Vagina (tissue), 2 donors: ENCODE measurements around the gene THSD1. TPM values are rescaled to one million over a fixed set of nuclear protein-coding genes. Genes with fewer than 3 reads are reported as not detected.
A peak's percentile ranks its signal among the peaks of the same experiment; 100 is the strongest.

ENCODE experiments used
- DNase-seq, 2 donors: peaks; one replicate each; pipeline ENCODE4 v3.0.0-alpha.2; 2017; ENCODE audit errors: extremely low spot score in 2 of 2
- H3K27ac ChIP-seq: fragments of 200-600 bp; sonication (generic); one replicate; pipeline ENCODE4 v1.5.1; 2019
- H3K27me3 ChIP-seq: fragments of 200-600 bp; sonication (generic); one replicate; pipeline ENCODE4 v1.5.1; 2019
- H3K36me3 ChIP-seq, 2 donors: fragments of 200-600 bp; sonication (generic); one replicate each; pipeline ENCODE4 v1.5.1; 2017 to 2019
- H3K4me1 ChIP-seq: fragments of 200-600 bp; sonication (generic); one replicate; pipeline ENCODE4 v1.5.1; 2019
- H3K4me3 ChIP-seq, 2 donors: fragments of 200-600 bp; sonication (generic); 1 replicate in 1 of 2; 2 replicates in 1 of 2; pipeline ENCODE4 v1.5.1; 2016 to 2019
- H3K9me3 ChIP-seq: fragments of 200-600 bp; sonication (generic); one replicate; pipeline ENCODE4 v1.5.1; 2019
- CTCF ChIP-seq, 3 experiments: fragments of 450-650 bp in 2 of 3; fragments of 200-600 bp in 1 of 3; sonication (generic) in 1 of 3; IDR thresholded peaks; one replicate each; pipeline ENCODE4 v1.5.1; 2017 to 2019; ENCODE audit warnings: antibody characterized with exemption in 3 of 3, mild to moderate bottlenecking in 2 of 3, moderate library complexity in 2 of 3
- POLR2A ChIP-seq, 2 donors: fragments of 450-650 bp; IDR thresholded peaks; one replicate each; pipeline ENCODE4 v1.6.1; 2017; ENCODE audit warnings: antibody characterized with exemption in 2 of 2, mild to moderate bottlenecking in 2 of 2, moderate library complexity in 2 of 2
- POLR2AphosphoS5 ChIP-seq, 2 donors: sonication (generic); formaldehyde crosslinking; IDR thresholded peaks; one replicate each; pipeline ENCODE4 v1.9.0; 2017; ENCODE audit warnings: antibody characterized with exemption in 2 of 2, mild to moderate bottlenecking in 2 of 2, low read depth in 1 of 2; ENCODE audit not compliant: insufficient read depth in 1 of 2
- intact Hi-C: fragments of 100-400 bp; cut with DNase I; formaldehyde crosslinking; loops from one replicate; pipeline ENCODE4 v1.15.1; 2023
- total RNA-seq: library from RNA; depleted of rRNA; stranded (reverse); fragments of >200 nt; gene quantifications from one replicate; pipeline ENCODE4 v1.2.3, GENCODE V29; 2016

THSD1 gene
- total RNA-seq, 1 donor from 2014 or later: 6.4 TPM

DNA sequence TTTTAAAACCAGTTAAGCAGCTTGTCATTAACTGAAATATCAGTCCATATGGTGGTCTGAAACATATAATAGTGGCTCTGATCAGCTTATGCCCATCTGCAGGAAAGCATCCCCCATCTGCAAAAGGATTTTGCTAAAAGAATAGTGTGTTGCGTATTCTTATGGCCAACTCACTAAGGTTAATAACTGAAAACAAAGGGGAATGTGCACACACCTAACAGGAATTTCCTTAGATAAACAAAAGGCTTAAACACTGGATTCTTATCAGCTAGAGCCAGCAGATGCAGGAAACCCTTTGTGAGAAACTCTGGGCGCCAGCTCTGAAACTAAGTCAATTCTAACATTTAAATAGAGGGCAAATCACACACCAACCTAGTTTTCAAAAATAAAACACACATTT is 22.3 kb upstream of the THSD1 start:
- Histone ChIP-seq H3K4me1 (no peaks in the 10 kb centered on the region), H3K4me3 (no peak overlapping the region), H3K27ac (no peak overlapping the region), H3K36me3 (peaks cover 0 to 61% of the 10 kb centered on the region in 2 donors), H3K9me3 (no peaks in the 10 kb centered on the region), H3K27me3 (no peaks in the 10 kb centered on the region)
- no peak for DNase-seq
- intact Hi-C loops: no loop called here
- no peak for TF ChIP-seq CTCF (IDR thresholded peaks at IDR 0.05)
- TF ChIP-seq POLR2AphosphoS5 (IDR thresholded peaks at IDR 0.05; ENCODE audit: insufficient read depth in 1 of 2, low read depth in 1 of 2): peak in 1 of 2 donors; percentile 75
- TF ChIP-seq POLR2A (IDR thresholded peaks at IDR 0.05): no peak

- Histone ChIP-seq H3K9me3 (no peaks in the 10 kb centered on the region), H3K27ac (no peak overlapping the region), H3K4me3 (no peak overlapping the region), H3K4me1 (no peaks in the 10 kb centered on the region), H3K36me3 (peaks cover 0 to 57% of the 10 kb centered on the region in 2 donors), H3K27me3 (no peaks in the 10 kb centered on the region)
- no peak for DNase-seq
- TF ChIP-seq POLR2A (IDR thresholded peaks at IDR 0.05) (no peak), CTCF (IDR thresholded peaks at IDR 0.05) (no peak), POLR2AphosphoS5 (IDR thresholded peaks at IDR 0.05; ENCODE audit: insufficient read depth in 1 of 2, low read depth in 1 of 2) (no peak)
- intact Hi-C loops: no loop called here
These were observed 15.2 kb upstream of the THSD1 start for GRCh38 chr13:52421216-52421615.

DNA sequence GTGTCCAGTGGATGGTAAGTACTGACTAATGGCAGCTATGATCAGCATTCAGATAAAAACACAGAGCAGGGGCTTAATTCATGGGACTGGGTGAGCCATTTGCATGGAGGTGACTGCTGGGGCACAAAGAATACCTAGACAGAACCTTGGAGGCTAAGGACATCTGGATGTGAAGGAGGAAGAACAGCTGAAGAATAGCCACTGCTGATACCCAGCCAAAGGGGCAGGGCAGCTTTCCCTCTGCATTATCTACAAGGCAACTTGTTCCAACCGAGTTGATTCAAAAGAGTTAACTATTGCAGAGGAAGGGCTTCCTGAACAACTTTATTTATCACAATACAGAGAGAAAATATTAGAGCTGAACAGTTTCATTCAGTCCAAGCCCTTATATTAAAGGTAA is 13.1 kb upstream of the THSD1 start:
- no peaks in the 10 kb centered on the region for H3K27me3 ChIP-seq
- H3K27ac ChIP-seq: no peak overlapping the region
- TF ChIP-seq POLR2AphosphoS5 (IDR thresholded peaks at IDR 0.05; ENCODE audit: insufficient read depth in 1 of 2, low read depth in 1 of 2): no peak
- TF ChIP-seq POLR2A (IDR thresholded peaks at IDR 0.05): no peak
- TF ChIP-seq CTCF (IDR thresholded peaks at IDR 0.05): no peak
- intact Hi-C loops: no loop called here
- no peak overlapping the region for H3K4me3 ChIP-seq
- no peaks in the 10 kb centered on the region for H3K9me3 ChIP-seq
- no peak for DNase-seq
- H3K36me3 ChIP-seq: peaks cover 0 to 44% of the 10 kb centered on the region in 2 donors
- H3K4me1 ChIP-seq: no peaks in the 10 kb centered on the region

GRCh38 chr13:52414963-52415362 is 9.0 kb upstream of the THSD1 start:
- intact Hi-C loops: no loop called here
- DNase-seq: no peak
- no peaks in the 10 kb centered on the region for H3K27me3 ChIP-seq
- no peak overlapping the region for H3K4me3 ChIP-seq
- no peaks in the 10 kb centered on the region for H3K4me1 ChIP-seq
- TF ChIP-seq POLR2AphosphoS5 (IDR thresholded peaks at IDR 0.05; ENCODE audit: insufficient read depth in 1 of 2, low read depth in 1 of 2): peak in 1 of 2 donors; percentile 52
- no peak for TF ChIP-seq CTCF (IDR thresholded peaks at IDR 0.05)
- H3K9me3 ChIP-seq: no peaks in the 10 kb centered on the region
- H3K36me3 ChIP-seq: peaks cover 0 to 12% of the 10 kb centered on the region in 2 donors
- H3K27ac ChIP-seq: no peak overlapping the region

DNA sequence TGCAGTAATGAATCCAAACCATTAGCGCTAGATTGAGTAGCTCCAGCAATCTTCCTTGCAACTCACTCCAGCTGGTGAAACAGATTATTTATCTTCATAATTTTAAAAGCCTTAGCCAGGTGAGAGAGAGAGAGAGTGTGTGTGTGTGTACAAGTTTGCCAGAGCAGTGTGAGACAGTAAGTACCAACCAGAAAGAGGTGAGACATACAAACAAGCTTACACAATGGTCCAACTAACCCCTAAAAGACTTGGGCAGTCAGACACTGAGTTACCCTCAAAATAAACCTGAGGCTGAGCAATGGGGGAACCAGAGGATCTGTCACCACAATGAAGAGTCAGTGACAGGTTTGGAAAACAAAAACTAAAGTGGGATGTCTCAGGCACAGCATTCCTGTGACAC is 8.1 kb upstream of the THSD1 start:
- no peak for TF ChIP-seq POLR2AphosphoS5 (IDR thresholded peaks at IDR 0.05; ENCODE audit: insufficient read depth in 1 of 2, low read depth in 1 of 2)
- TF ChIP-seq CTCF (IDR thresholded peaks at IDR 0.05): no peak
- no peak for TF ChIP-seq POLR2A (IDR thresholded peaks at IDR 0.05)

More for the DNA sequence above, 8.1 kb upstream of the THSD1 start:
- H3K4me1 ChIP-seq: no peaks in the 10 kb centered on the region
- intact Hi-C loops: no loop called here
- H3K4me3 ChIP-seq: no peak overlapping the region
- DNase-seq: no peak
- no peaks in the 10 kb centered on the region for H3K9me3 ChIP-seq
- peaks cover 0 to 12% of the 10 kb centered on the region in 2 donors for H3K36me3 ChIP-seq
- H3K27me3 ChIP-seq: no peaks in the 10 kb centered on the region
- H3K27ac ChIP-seq: peak overlapping the region; percentile 14
